GM19372 (cell line): ENCODE measurements around the gene SNRNP200.
"Not testable (repeated sequence)": the region's sequence is repeated elsewhere in the genome, so short reads cannot be mapped to it uniquely, and the experiment has no call there.

Source experiments
- ATAC-seq: cut with Tn5 transposase; IDR thresholded peaks from one replicate; pipeline ENCODE4 v1.9.1; 2021; ENCODE audit warnings: mild to moderate bottlenecking, low read depth, moderate library complexity; ENCODE audit not compliant: unreplicated experiment

The SNRNP200 gene

GRCh38 chr2:96325884-96326255 is 20.5 kb upstream of the SNRNP200 start:
- ATAC-seq: no peak

- no peak for ATAC-seq
Measured at GRCh38 chr2:96325041-96325883, 19.9 kb upstream of the SNRNP200 start, which contains the start of gene ITPRIPL1. ITPRIPL1 (plus strand) TSS chr2:96325317; CDS start chr2:96325840, 523 bp downstream.

GRCh38 chr2:96324721-96325040 is 19.3 kb upstream of the SNRNP200 start:
- no peak for ATAC-seq

- no peak for ATAC-seq
Measured at GRCh38 chr2:96323849-96324248, 18.5 kb upstream of the SNRNP200 start.

- peak; percentile 19 for ATAC-seq
Measured at GRCh38 chr2:96320728-96321622, 15.6 kb upstream of the SNRNP200 start.

GRCh38 chr2:96320326-96320725 is 15.0 kb upstream of the SNRNP200 start:
- ATAC-seq: no peak

GRCh38 chr2:96319396-96319795 is 14.1 kb upstream of the SNRNP200 start:
- ATAC-seq: no peak

- ATAC-seq: no peak
Measured at GRCh38 chr2:96318723-96319122, 13.4 kb upstream of the SNRNP200 start.

- ATAC-seq: no peak
Measured at GRCh38 chr2:96317584-96317997, 12.2 kb upstream of the SNRNP200 start.

GRCh38 chr2:96316999-96317398 is 11.7 kb upstream of the SNRNP200 start:
- no peak for ATAC-seq

GRCh38 chr2:96315400-96316071 is 10.2 kb upstream of the SNRNP200 start:
- no peak for ATAC-seq

GRCh38 chr2:96315005-96315399 is 9.7 kb upstream of the SNRNP200 start:
- no peak for ATAC-seq

GRCh38 chr2:96308248-96308647 is 2.9 kb upstream of the SNRNP200 start:
- no peak for ATAC-seq

- no peak for ATAC-seq
Measured at GRCh38 chr2:96306370-96306769, 1.0 kb upstream of the SNRNP200 start.

- no peak for ATAC-seq
Measured at GRCh38 chr2:96305979-96306308, 598 bp upstream of the SNRNP200 start.

- no peak for ATAC-seq
Measured at GRCh38 chr2:96304606-96305005, 740 bp downstream of the SNRNP200 start.

- ATAC-seq: no peak
Measured at GRCh38 chr2:96301865-96302264, 3.5 kb downstream of the SNRNP200 start.

GRCh38 chr2:96296925-96297324 is 8.4 kb downstream of the SNRNP200 start:
- ATAC-seq: no peak

- not testable (repeated sequence) for ATAC-seq
Measured at GRCh38 chr2:96294271-96294670, 11.1 kb downstream of the SNRNP200 start.

GRCh38 chr2:96291751-96292150 is 13.6 kb downstream of the SNRNP200 start:
- no peak for ATAC-seq

- ATAC-seq: no peak
Measured at GRCh38 chr2:96287273-96287856, 18.0 kb downstream of the SNRNP200 start.
